RPMI8226 (cell line): ENCODE measurements around the gene OSBPL7.

Experiments used
- DNase-seq: peaks from one replicate; pipeline ENCODE4 v3.0.0-alpha.2; 2015

OSBPL7 gene

GRCh38 chr17:47820033-47820789 lies 1.4 kb downstream of the OSBPL7 start:
- DNase-seq: peak; percentile 37

- no peak for DNase-seq
Observed at GRCh38 chr17:47819475-47819874, 2.1 kb downstream of the OSBPL7 start.

- DNase-seq: no peak
Observed at GRCh38 chr17:47818002-47818695, 3.4 kb downstream of the OSBPL7 start.

GRCh38 chr17:47816947-47817346 lies 4.6 kb downstream of the OSBPL7 start:
- DNase-seq: no peak

- DNase-seq: no peak
Observed at GRCh38 chr17:47816111-47816735, 5.4 kb downstream of the OSBPL7 start.

- no peak for DNase-seq
Observed at GRCh38 chr17:47815106-47815918, 6.3 kb downstream of the OSBPL7 start.

GRCh38 chr17:47813512-47814031 lies 8.0 kb downstream of the OSBPL7 start:
- no peak for DNase-seq

GRCh38 chr17:47813077-47813476 lies 8.5 kb downstream of the OSBPL7 start:
- no peak for DNase-seq

GRCh38 chr17:47812146-47812920 lies 9.3 kb downstream of the OSBPL7 start:
- DNase-seq: no peak

- no peak for DNase-seq
Observed at GRCh38 chr17:47811709-47812108, 9.9 kb downstream of the OSBPL7 start.

GRCh38 chr17:47810901-47811635 lies 10.5 kb downstream of the OSBPL7 start:
- no peak for DNase-seq

- DNase-seq: no peak
Observed at GRCh38 chr17:47810200-47810821, 11.3 kb downstream of the OSBPL7 start.

- no peak for DNase-seq
Observed at GRCh38 chr17:47808830-47809480, 12.6 kb downstream of the OSBPL7 start.

- no peak for DNase-seq
Observed at GRCh38 chr17:47808036-47808829, 13.4 kb downstream of the OSBPL7 start.

- DNase-seq: no peak
Observed at GRCh38 chr17:47807421-47807820, 14.2 kb downstream of the OSBPL7 start.

- no peak for DNase-seq
Observed at GRCh38 chr17:47806913-47807255, 14.7 kb downstream of the OSBPL7 start.

GRCh38 chr17:47806026-47806912 lies 15.3 kb downstream of the OSBPL7 start:
- no peak for DNase-seq

- DNase-seq: no peak
Observed at GRCh38 chr17:47804461-47804860, 17.1 kb downstream of the OSBPL7 start.
